HG03575 (cell line): ENCODE measurements around the gene TSPAN17.
"Not testable (repeated sequence)": the region's sequence is repeated elsewhere in the genome, so short reads cannot be mapped to it uniquely, and the experiment has no call there.

ENCODE experiments used
- ATAC-seq: cut with Tn5 transposase; IDR thresholded peaks from one replicate; pipeline ENCODE4 v1.9.1; 2021; ENCODE audit not compliant: unreplicated experiment, insufficient number of reproducible peaks, low FRiP score; ENCODE audit errors: extremely low read depth

The TSPAN17 gene, protein sequence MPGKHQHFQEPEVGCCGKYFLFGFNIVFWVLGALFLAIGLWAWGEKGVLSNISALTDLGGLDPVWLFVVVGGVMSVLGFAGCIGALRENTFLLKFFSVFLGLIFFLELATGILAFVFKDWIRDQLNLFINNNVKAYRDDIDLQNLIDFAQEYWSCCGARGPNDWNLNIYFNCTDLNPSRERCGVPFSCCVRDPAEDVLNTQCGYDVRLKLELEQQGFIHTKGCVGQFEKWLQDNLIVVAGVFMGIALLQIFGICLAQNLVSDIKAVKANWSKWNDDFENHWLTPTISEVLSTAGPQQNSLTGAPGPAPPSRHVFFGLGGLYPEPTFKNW

DNA sequence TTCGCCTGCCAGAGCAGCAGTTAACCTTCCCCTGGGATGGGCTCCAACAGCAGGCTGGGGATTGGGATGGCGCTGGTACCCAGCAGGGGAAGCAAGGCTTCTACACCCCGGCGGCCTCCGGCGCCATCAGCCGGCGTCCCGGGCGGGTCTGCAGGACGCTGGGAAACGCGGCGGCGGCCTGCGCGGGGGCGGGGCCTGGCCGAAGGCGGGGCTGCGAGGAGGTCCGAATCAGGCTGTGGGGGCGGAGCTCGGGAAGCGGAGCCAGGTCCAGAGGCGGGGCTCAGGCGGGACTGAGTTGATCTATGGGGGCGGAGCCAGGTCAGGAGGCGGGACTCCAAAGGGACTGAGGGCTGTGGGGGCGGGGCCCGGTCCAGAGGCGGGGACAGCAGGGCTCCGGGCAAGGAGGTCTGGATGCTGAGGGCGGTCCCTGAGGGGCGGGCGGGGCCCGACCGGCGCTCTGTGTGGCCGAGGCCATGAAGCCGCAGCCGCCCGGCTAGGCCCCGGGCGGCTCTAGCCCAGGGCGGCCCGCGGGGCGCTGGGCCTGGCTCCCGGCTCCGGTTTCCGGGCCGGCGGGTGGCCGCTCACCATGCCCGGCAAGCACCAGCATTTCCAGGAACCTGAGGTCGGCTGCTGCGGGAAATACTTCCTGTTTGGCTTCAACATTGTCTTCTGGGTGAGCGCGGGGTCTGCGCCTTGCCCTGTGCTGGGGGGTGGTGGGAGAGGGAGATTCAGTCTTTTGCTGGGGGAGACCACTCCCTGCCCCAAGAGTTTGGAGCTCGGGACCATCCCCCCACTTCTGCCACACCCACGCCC, at the start of gene TSPAN17:
TSS of gene TSPAN17 (plus strand) at position 455 of the 813 bp plus-strand sequence. CDS start at position 587, 132 bp downstream.
- peak; percentile 70 for ATAC-seq

DNA sequence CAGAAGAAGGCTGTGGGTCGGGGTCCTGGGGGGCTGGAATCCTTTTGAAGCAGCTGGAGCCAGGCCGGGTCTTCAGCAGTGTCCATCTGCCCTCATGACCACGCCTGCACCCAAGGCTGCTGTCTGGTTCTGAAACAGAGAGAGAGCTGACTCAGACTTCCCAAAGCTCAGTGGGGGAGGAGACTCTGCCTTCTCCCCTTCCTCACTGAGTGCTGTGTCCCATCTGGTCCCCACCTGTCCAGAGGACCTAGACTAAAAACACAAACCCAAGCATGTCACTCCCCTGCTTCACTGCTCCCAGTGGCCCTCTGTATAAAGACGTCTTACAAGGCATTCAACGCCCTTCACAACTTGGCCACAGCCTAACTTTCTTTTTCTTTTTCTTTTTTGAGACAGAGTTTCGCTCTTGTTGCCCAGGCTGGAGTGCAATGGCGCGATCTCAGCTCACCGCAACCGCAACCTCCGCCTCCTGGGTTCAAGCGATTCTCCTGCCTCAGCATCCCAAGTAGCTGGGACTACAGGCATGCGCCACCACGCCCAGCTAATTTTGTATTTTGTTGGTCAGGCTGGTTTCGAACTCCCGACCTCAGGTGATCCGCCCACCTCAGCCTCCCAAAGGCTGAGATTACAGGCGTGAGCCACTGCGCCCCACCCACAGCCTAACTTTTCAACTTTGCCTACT, 47.4 kb upstream of the TSPAN17 start:
- not testable (repeated sequence) for ATAC-seq

DNA sequence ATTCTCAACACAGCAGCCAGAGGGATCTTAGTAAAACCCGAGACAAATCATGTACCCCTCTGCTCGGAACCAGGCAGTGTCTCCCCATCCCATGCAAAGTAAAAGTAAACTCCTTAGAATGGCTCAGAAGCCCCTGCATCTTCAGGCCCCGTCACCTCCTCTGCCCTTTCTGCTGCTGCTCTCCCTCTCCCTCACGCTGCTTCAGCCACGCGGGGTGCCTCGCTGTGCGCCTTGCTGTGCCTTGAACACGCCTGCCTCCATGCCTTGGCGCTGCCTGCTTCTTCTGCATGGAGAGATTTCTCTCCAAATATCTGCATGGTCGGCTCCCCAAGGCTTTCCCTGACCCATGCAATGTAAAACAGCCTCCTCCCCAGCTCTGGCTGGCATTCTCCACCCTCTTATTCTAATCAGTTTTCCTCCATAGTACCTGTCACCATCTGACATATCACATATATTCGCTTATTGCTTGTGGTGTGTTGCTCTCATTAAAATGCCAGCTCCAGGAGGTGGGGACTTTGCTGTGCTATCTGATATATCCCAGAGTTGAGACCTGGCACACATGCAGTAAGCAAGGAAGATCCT, 45.3 kb upstream of the TSPAN17 start:
- ATAC-seq = no peak

DNA sequence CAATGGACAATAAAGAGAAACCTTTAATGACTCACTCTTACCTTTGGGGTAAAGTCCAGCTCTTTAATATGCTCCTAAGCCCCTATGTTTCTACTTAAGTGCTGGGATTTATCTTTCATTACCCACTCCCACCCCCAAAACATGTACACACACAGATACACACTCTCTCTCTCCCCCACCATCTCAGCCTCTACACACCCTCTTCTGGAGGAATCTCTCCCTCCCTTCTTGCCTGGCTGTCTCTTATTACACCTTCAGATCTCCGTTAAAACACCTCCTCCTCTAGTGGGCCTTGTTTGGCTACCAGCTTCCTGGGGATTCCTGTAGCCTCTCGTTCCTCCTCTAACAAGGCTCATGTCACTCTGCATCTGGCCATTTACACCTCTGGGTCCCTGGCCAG, 44.2 kb upstream of the TSPAN17 start:
- ATAC-seq = no peak

DNA sequence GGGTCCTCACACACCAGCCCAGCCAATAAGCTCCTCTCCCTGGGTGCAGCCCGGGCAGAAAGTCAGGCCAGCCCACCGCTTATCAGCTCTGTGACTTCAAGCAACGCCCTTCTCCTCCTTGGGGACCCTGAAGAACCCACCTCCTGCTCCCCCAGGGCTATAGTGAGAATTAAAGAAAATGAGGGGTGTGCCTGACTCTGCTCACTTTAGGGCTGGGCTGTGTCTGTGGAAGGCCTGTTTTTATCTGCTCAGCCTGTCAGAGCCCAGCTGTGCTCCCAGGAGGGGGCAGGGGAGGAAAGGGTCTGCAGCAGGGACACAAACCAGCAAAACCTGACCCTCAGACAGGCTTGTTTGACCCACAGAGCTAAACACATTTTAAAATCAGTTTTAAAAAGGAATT, 41.3 kb upstream of the TSPAN17 start:
- ATAC-seq = no peak

DNA sequence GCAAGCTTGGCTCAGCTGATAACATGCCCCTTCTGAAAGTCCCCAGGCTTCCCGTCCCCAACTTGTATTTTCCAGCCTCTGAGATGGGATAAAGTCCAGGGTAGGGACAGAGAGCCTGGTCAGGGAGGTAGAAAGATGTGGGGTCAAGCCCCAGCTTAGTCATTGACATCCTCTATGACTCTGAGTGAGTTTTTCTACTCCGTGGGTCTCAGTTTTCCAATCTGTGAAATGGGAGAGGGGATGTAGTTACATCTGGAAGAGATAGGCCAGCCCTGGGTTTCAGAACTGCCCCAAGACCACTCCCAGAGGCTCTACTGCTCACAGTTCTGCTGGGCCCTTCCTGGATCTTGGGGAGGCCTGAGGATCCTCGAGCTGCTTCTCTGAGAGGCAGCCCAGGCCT, 40.4 kb upstream of the TSPAN17 start:
- ATAC-seq = no peak

DNA sequence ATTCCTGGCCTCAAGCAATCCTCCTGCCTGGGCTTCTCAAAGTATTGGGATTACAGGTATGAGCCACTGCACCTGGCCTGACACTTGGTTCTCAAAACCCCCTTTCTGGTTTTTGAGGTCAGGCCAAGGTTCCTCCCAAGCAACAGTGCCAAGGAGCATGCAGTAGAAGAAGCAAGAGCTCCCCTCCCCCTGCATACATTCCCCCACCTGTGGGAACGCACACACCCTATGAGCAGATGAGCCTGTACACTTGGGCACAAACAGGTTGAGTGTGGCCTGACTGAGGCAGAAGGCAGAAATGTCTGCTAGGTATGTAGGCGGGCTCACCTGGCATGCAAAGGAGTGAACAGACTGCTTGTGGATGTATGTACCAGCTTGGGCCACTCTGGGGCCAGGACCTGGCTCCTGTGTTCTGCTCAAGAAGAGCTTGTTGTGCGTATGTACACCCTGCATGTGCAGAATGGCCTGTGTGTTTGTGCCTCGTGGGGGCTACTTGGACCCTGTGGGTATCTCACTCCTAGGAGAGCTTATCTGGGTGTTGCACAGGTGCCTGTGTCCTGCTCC, 39.1 kb upstream of the TSPAN17 start:
- no peak for ATAC-seq

DNA sequence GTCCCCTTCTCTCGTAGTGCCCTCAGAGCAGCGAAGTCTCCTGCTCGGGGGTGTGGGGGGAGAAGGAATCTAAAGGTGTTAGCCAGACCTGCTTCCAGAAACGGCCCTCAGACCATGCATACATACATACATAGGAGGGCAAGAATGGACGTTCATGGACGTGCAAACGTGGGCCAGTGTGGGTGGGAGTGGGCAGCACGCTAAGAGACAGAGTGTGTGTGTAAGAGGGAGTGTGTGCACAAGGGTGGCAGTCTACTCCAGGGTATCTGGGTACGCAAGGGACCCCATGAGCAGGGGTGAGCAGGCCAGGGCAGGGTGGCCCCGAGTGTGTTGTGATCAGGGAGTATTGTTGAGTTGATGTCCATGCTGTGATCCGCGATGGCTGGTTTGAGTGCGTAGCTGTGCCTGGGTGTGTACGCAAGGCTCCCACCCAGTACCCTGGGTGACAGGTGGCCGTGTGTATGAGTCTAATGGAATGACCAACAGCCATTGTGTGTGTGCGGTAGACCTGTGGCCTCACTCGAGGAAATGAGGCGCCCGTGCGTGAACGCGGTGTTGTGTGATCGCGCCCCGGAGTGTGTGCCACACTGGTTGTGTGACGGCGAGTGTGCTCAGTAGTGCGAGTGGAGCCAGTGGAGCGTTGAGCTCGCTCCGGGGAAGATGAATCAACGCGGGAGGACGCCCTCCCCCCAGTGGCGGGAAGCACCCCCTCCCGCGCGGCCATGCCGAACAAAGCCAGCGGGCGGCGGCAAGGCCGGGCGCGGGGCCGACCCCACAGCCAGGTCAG, 38.2 kb upstream of the TSPAN17 start:
- no peak for ATAC-seq

DNA sequence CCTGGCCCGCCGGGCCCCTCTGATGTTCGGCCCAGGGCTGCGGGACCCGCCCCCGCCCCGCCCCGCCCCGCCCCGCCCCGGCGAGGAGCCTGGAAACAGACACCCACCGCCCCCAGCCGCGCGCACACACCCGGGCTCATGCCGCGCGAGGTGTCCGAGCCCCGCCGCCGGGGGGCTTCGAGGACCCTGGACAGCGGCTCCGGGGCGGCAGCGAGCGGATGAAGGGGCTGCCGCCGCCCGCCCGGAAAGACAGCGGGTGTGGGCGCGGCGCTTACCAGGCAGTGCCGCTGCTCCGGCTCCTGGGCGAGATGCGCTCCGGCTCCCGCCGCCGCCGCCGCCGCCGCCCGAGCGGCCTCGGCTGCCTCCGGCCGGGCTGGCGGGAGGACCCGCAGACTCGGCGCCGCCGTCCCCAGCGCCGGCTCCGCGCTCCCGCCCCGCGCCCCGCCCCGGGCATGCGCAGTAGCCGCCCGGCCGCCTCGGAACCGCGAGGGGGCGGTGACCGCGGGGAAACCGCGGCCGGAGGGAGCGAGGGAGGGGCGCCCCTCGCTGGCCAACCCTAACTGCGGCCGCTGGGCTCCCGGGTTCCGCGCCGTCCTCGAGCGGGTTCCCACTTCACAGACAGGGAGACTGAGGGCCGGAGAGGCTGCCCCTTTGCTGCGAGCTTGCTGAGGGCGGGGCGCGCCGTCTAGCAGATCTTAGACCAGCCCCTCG, 37.4 kb upstream of the TSPAN17 start, which contains the start of gene GPRIN1:
TSS of gene GPRIN1 (minus strand) at position 433 of the 711 bp plus-strand sequence. CDS start 10,322 bp downstream, outside the sequence.
- no peak for ATAC-seq

DNA sequence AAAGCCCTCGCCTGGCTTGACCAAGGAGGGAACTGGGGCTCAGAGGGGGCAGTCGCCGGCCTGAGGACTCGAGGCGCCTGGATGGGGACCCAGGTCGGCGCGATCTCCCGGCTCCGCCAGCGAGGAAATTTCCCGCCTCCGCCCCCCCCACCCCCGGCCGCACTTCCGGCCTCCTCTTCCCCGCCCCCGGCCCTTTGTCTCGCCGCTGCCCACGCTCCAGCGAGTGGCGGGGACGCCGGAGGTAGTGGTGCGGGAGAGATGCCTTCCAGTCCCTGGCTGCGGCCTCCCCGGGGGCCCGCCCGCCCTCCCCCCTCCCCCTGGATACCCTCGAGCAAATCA, 36.9 kb upstream of the TSPAN17 start:
- no peak for ATAC-seq

DNA sequence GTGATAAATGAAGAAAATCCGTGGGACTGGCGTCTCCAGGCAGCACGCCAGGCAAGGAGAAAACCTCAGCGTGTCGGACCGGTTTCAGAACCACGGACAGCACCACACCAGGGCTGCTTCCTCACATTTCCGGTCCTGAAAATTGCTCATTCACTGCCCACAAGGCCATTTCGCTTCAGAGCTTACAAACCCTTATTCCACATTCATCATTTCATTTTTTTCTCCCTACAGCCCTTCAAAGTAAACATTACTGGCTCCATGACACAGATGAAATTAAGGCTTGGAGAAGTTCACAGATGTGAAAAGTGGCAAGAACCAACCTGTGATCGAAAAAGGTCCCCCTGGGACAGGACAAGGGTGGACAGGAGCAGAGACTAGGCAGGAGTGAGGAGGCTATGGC, 35.8 kb upstream of the TSPAN17 start:
- no peak for ATAC-seq

DNA sequence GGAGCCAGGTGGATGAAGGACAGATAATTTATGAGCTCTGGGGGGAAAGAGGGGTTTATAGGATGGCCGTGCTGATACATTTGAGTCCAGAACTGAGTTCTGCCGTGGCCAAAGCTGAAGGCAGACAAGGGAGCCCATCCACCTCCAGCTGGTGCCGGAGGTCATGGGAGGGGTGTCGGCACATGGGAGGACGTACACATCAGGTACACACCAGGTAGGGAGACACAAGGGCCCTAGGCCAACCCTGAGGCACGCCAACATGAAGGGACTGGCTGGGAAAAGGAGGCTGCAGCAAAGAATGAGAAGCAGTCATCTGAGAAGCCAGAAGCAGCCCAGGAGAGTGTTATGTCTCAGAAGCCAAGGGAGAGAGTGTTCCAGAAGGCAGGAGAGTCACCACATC, 35.3 kb upstream of the TSPAN17 start:
- ATAC-seq = no peak

DNA sequence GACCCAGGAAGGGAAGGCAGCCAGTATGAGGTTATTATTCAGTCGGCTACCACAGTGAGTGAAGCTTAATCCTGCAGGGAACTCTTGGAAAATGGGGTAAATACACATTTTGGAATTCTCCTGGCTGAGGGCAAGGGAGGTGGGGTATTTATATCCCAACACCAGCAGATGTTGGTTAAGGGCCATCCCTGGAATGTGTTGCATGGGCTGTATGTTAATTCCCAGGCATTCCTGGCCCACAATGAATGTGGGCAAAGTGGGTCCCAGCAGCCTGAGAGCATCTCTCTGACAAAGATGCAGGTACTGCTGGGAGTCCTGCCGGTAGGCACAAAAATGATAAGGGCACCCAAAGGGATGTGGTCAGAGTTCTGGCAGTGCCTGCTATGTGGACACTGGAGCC, 34.4 kb upstream of the TSPAN17 start:
- no peak for ATAC-seq

DNA sequence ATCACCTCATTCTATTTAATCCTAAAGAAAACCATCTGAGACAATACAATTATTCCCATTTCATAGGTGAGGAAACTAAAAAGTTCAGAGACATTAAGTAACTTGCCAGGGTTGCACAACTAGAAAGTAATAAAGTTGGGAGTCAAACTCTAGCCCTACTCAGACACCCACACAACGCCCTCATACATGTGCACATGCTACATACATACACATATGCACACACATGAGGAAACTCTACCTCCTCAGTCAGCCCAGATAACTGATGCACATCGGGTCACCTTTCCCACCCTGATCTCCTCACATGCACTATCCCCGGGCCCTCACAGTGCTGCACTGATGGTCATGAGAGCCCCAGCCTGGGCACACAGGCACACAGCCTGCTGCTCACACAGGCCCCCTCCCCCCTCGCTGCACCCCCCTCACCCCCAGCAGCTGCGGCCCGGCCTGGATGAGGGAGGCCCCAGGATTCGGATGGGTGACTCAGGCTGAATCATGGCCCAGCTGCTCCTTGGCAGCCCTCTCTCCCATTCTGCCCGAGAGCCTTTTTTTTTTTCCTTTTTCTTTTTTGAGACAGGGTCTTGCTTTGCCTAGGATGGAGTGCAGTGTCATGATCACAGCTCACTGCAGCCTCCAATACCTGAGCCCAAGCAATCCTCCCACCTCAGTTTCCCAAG, 32.3 kb upstream of the TSPAN17 start:
- ATAC-seq = no peak

DNA sequence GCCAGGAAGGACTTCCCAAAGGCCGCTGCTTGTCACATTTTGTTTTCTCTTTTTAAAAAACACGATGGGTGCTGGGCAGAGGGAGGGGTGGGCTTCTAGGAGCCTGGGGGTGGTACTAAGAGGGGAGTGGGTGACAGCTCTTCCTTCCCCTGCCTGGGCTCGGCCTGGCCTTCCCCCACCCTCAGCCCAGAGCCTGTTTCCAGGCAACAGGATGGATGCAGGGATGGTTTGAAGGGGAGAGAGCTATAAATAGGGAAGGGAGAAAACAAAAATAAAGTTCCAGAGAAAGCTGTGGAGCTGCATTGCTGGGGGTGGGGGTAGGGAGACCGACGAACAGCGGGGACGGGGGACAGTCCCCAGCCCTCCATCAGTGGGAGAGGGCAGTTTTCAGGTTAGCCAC, 30.8 kb upstream of the TSPAN17 start:
- no peak for ATAC-seq

DNA sequence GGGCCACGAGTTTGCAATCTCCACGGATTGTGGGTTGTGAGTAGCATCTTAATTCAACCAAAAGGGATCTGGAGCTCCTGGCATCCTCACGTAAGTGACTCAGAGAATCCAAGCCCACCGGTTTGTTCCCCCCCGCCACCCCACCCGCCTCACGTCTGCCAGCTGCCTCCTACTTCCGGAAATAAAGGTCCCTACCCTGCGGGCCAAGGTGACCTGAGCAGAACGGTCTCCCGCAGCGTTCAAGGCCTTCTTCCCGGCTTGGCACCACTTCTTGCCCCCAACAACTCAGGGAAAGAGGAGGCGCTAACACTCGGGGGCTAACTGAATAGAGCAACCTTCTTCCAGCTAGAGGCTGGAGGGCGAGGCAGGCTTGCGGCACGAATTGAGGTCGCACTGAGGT, 28.5 kb upstream of the TSPAN17 start:
- no peak for ATAC-seq

DNA sequence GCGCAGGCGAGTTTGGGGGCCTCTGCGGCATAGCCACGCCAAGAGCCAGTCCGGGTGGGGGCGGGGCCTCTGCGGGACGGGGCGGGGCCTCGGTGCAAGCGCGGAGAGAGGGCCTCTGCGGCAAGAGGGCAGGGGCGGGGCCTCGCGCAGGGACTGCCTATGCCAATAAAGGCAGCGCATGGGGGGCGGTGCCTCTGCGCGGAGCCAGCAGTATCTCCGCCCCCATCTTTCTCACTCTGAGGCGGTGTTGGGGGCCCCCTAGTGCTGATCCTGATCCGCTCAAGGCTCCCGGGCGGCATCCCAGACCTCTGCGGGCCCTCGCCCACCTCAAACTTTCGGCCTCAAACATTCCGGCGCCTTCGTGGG, 28.1 kb upstream of the TSPAN17 start:
- ATAC-seq = no peak
